Endodermal cell (in vitro differentiated cells): ENCODE data around the gene SCN1A. TPM values are rescaled to one million over a fixed set of nuclear protein-coding genes. Genes with fewer than 3 reads are reported as not detected.

ENCODE experiments used
- DNase-seq: peaks from one replicate; pipeline ENCODE4 v3.0.0-alpha.2; 2017
- H3K27ac ChIP-seq: 2 replicates; pipeline ENCODE4 v1.5.1; 2013; ENCODE audit warnings: mild to moderate bottlenecking, low read depth, low read length, moderate library complexity
- H3K27me3 ChIP-seq: 2 replicates; pipeline ENCODE4 v1.6.1; 2013; ENCODE audit warnings: mild to moderate bottlenecking, low read length, moderate library complexity; ENCODE audit not compliant: insufficient read depth, control insufficient read depth, poor library complexity, severe bottlenecking
- H3K36me3 ChIP-seq: 2 replicates; pipeline ENCODE4 v1.7.0; 2013; ENCODE audit warnings: mild to moderate bottlenecking, low read length, moderate library complexity; ENCODE audit not compliant: control insufficient read depth, insufficient read depth
- H3K4me1 ChIP-seq: one replicate; pipeline ENCODE4 v1.7.0; 2013; ENCODE audit warnings: low read length; ENCODE audit not compliant: control insufficient read depth, insufficient read depth
- H3K4me3 ChIP-seq: 2 replicates; pipeline ENCODE4 v1.5.1; 2013; ENCODE audit warnings: mild to moderate bottlenecking, low read length, moderate library complexity
- H3K9ac ChIP-seq: 2 replicates; pipeline ENCODE4 v1.6.1; 2013; ENCODE audit warnings: mild to moderate bottlenecking, low read length, moderate library complexity; ENCODE audit not compliant: poor library complexity, severe bottlenecking; ENCODE audit errors: extremely low read depth
- H3K9me3 ChIP-seq: 2 replicates; pipeline ENCODE4 v1.6.1; 2013; ENCODE audit warnings: mild to moderate bottlenecking, low read length, moderate library complexity; ENCODE audit not compliant: control insufficient read depth
- H3K27ac Mint-ChIP-seq: 2 replicates; pipeline ENCODE4 v1.8.0; 2020; ENCODE audit warnings: mixed read lengths
- H3K27me3 Mint-ChIP-seq: 2 replicates; pipeline ENCODE4 v1.8.0; 2021; ENCODE audit warnings: mild to moderate bottlenecking, mixed read lengths; ENCODE audit not compliant: insufficient read depth
- H3K36me3 Mint-ChIP-seq: 2 replicates; pipeline ENCODE4 v1.8.0; 2020; ENCODE audit warnings: low read depth, mixed read lengths
- H3K4me1 Mint-ChIP-seq: 2 replicates; pipeline ENCODE4 v1.8.0; 2020; ENCODE audit warnings: mixed read lengths
- H3K4me3 Mint-ChIP-seq: 2 replicates; pipeline ENCODE4 v1.8.0; 2020; ENCODE audit warnings: mild to moderate bottlenecking, moderate library complexity, mixed read lengths
- H3K9me3 Mint-ChIP-seq: 2 replicates; pipeline ENCODE4 v1.8.0; 2020; ENCODE audit warnings: mild to moderate bottlenecking, mixed read lengths
- CTCF ChIP-seq: fragments of 200-600 bp; sonication (generic); conservative IDR thresholded peaks from 2 replicates; pipeline ENCODE4 v1.5.0; 2021; ENCODE audit warnings: antibody characterized with exemption, mild to moderate bottlenecking
- WGBS, 2 experiments: methylation state at CpG; one replicate each; pipeline versions ENCODE4 v1.1.5 to v1.1.7; 2013; ENCODE audit warnings: missing lambda C conversion rate in 2 of 2, mixed read lengths in 1 of 2; ENCODE audit not compliant: insufficient coverage in 1 of 2, insufficient read length in 1 of 2; 5-methylcytosine and 5-hydroxymethylcytosine counted together
- total RNA-seq, 2 donors: library from RNA; stranded (reverse); fragmentation: NEBNext Ultra II Directional in 1 of 2; extraction: Animal tissue kit (Norgen Biotek cat#: 25700) in 1 of 2; gene quantifications; 2 replicates in 1 of 2; 3 replicates in 1 of 2; pipeline ENCODE4 v1.2.1, GENCODE V29; 2021

The SCN1A gene
- total RNA-seq, 2 donors from 2014 or later, result not detected

DNA sequence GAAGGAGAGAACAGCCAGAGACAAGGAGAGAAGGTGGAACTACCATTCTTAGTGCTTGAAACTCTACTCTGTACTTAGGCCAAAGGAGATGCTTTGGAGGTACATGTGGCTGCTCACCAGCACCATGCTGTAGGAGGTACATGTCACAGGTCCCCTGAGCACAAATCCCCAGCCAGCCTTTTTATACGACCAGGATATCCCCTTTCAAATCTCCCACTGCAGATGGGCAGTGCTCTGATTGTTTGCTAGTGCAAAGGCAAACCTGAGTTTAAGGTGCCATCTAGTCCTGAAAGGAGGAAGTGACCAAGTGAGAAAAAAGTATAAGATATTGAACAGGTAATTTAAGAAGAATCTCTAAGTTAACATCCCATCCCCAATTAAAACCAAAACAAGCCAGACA is 157.2 kb downstream of the SCN1A start:
- no peaks in the 10 kb centered on the region for H3K4me1 ChIP-seq
- WGBS, 2 experiments, result 57% methylated on average over 1 of the region's 1 CpG; no CpG with 5 or more reads in 1 of the 2 experiments
- peaks cover 3% of the 10 kb centered on the region for H3K9me3 Mint-ChIP-seq
- no peaks in the 10 kb centered on the region for H3K36me3 Mint-ChIP-seq
- H3K4me3 Mint-ChIP-seq, result no peak overlapping the region
- H3K27ac ChIP-seq, result no peak overlapping the region
- H3K9ac ChIP-seq, result no peak overlapping the region
- no peak for TF ChIP-seq CTCF
- DNase-seq, result no peak
- no peaks in the 10 kb centered on the region for H3K27me3 Mint-ChIP-seq
- H3K4me1 Mint-ChIP-seq, result no peaks in the 10 kb centered on the region
- H3K27me3 ChIP-seq, result no peaks in the 10 kb centered on the region
- H3K36me3 ChIP-seq, result no peaks in the 10 kb centered on the region
- H3K4me3 ChIP-seq, result no peak overlapping the region
- H3K27ac Mint-ChIP-seq, result no peak overlapping the region
- H3K9me3 ChIP-seq, result no peaks in the 10 kb centered on the region

GRCh38 chr2:165969227-165969626 is 158.6 kb downstream of the SCN1A start:
- Histone ChIP-seq H3K9me3 (no peaks in the 10 kb centered on the region), H3K27me3 (no peaks in the 10 kb centered on the region), H3K9ac (no peak overlapping the region), H3K27ac (no peak overlapping the region), H3K36me3 (no peaks in the 10 kb centered on the region), H3K4me1 (no peaks in the 10 kb centered on the region), H3K4me3 (no peak overlapping the region)
- H3K9me3 Mint-ChIP-seq, result peaks cover 3% of the 10 kb centered on the region
- no peaks in the 10 kb centered on the region for H3K27me3 Mint-ChIP-seq
- no peak for DNase-seq
- no peaks in the 10 kb centered on the region for H3K36me3 Mint-ChIP-seq
- H3K4me3 Mint-ChIP-seq, result no peak overlapping the region
- no peak overlapping the region for H3K27ac Mint-ChIP-seq
- WGBS, 2 experiments, result 67% methylated on average over 1 of the region's 2 CpGs; no CpG with 5 or more reads in 1 of the 2 experiments
- no peaks in the 10 kb centered on the region for H3K4me1 Mint-ChIP-seq
- TF ChIP-seq CTCF, result no peak

DNA sequence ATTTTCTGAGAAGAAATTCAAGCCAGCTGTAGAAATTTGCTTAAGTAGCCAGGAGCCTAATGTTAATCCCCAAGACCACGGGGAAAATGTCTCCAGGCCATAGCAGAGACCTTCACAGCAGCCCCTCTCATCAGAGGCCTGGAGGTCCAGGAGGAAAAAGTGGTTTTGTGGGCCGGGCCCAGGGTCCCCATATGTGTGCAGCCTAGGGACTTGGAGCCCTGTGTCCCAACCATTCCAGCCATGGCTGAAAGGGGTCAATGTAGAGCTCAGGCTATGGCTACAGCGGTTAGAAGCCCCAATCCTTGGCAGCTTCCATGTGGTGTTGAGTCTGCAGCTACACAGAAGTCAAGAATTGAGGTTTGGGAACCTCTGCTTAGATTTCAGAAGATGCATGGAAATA is 160.1 kb downstream of the SCN1A start:
- H3K9me3 Mint-ChIP-seq, result peaks cover 3% of the 10 kb centered on the region
- H3K27ac Mint-ChIP-seq, result no peak overlapping the region
- Histone ChIP-seq H3K4me3 (no peak overlapping the region), H3K9me3 (no peaks in the 10 kb centered on the region), H3K9ac (no peak overlapping the region), H3K36me3 (no peaks in the 10 kb centered on the region), H3K27me3 (no peaks in the 10 kb centered on the region), H3K27ac (no peak overlapping the region), H3K4me1 (no peaks in the 10 kb centered on the region)
- no peak for DNase-seq
- H3K4me1 Mint-ChIP-seq, result no peaks in the 10 kb centered on the region
- no peaks in the 10 kb centered on the region for H3K27me3 Mint-ChIP-seq
- 90 to 100% methylated on average over 1 to 3 of the region's 3 CpGs for WGBS, 2 experiments
- no peak for TF ChIP-seq CTCF
- no peaks in the 10 kb centered on the region for H3K36me3 Mint-ChIP-seq
- H3K4me3 Mint-ChIP-seq, result no peak overlapping the region
